OCI-M2 (cell line): ENCODE results near the gene LIN52.
A peak's percentile ranks its signal among the peaks of the same experiment; 100 is the strongest.

Source experiments
- DNase-seq: peaks from one replicate; lab custom pipeline; 2025; ENCODE audit not compliant: unreplicated experiment; lab: John Stamatoyannopoulos, UW

LIN52 gene

DNA sequence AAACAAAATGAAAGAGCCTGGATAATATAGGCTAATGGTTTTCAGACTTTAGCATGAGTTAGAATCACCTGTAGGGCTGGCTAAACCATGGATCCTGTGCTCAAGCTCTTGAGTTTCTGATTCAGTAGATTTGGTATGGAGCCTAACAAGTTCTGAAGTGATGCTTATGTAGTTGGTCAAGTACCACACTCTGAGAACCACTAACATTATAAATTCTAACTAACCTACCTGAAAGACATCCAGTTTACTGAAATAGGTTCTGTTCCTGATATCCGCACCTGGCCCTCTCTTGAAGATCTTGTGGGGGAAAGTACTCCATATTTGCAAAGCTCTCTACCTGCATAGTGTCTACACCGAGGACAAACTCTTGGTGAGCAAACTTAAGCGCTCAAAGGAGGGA, 95.1 kb downstream of the LIN52 start:
- DNase-seq: no peak

DNA sequence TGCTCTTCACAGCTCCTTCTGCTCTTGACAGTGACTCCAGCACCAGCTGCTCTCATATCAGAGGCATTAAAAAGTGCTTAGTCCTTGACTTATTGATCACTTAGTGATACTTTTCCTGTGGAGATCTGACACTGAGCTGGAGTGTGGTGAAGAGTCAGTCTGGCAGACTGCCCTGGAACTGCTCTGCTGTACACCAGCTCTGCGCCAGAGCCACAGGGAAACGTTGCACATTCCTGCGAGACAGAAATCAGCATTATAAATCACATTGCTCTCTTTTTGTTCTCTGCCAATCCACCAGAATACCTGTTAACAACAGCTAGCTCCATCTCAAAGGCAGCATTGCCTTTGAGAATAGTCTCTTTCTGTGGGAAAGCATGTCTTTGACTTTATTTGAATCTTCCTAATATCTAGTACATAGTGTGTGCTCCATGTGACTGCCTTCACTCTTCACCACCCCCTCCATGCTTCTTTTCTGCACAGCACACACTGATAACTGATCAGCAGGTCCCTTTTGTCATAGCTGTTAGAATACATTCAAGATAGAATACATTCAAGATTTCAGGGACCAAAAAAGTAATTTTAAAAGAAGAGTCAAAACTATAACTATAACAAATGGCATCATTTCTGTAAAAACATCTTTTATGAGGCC, 106.3 kb downstream of the LIN52 start:
- DNase-seq: no peak

DNA sequence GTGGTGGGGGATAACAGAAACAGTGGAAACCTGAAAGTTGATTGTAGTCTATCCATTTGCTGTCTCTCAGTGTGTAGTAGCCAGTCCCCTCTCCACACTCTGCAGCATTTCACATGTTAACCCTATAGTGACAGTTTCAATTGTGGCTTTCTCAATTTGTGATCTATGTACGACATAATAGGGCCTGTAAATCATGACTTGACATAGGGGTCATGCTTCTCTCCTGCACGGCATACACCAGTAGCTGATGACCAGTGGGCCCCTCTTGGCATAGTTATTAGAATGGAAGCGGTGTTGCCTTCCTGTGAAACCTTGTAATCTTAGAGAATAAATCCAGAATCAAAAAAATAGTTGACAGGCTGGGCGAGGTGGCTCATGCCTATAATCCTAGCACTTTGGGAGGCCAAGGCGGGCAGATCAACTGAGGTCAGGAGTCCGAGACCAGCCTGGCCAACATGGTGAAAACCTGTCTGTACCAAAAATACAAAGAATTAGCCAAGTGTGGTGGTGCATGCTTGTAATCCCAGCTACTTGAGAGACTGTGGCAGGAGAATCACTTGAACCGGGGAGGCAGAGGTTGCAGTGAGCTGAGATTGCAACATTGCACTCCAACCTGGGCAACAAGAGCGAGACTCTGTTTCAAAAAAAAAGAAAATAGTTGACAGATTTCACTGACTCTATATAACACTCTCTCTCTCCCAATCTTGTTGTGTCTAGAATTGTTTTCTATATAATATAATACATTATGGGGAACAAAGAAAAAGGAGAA, 109.9 kb downstream of the LIN52 start:
- no peak for DNase-seq

DNA sequence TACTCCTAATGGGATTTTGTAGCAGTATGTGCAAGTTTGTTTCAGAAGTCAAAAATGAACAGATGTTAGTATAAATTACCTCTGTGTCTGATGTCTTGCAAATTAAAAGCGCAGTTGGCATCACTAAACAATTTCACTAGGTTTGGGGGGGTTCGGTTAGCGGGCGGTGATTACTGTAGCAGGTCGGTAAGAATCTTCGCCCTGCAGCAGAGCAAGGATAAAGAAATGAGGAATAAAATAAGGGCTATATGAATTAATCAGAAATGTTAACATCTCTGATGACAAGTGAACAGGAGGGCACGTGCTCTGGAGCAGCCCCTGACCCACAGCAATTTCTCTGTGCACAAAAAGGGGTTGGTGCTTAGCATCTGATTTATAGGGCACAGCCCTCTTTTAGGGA, 110.9 kb downstream of the LIN52 start:
- no peak for DNase-seq

DNA sequence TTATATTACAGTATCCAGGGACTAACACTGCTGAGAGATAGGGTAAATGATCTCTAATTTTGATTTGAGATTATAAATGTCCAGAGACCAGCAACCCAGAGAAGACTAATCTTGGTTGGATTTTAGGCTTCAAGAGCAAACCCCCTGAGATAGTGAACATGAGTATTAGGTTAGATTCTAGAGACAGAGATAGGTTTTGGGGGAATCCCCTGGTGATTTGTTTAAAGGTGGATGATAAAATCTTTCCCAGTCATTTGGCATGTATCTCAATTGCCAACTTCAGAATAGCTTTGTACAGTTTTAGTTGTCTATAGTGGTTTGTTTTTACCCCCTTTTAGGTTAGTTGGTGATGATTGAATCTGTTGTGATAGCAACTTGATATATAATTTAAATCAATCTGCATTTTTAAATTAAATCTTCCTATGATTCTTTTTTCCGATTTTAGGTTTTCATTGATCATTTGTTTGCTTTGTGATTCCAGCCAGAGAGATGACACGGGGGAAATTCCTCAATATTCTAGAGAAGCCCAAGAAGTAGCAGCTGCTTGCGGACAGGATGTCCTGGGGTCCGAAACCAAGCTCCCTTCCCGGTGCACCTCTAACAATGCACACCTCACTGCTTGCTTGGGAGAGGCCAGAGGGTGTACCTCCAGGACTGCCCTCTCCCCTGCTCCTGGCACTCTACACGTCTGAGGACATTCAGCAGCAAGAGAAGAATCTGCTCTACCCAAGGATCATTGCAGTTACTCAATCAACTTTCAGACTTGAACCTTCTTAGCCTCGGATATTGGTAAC, 113.9 kb downstream of the LIN52 start:
- DNase-seq: no peak

DNA sequence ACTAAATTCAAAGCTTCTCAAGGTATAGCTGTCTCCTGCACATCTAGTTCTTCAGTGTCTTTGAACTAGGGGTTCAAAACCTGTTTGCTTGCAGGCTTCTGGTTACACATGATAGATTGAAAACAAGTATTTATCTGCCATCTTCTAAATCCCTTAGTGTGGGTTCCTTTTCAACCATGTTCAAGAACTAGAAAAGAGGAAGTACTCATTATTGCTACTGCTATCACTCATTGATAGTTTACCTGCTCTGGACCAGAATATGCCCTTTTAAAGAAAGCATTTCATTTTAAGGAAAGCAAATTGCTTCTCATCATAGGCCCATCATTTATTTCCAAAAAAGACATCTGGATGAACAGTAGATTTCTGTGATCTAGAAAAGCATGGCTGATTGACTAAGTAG, 117.4 kb downstream of the LIN52 start:
- no peak for DNase-seq

DNA sequence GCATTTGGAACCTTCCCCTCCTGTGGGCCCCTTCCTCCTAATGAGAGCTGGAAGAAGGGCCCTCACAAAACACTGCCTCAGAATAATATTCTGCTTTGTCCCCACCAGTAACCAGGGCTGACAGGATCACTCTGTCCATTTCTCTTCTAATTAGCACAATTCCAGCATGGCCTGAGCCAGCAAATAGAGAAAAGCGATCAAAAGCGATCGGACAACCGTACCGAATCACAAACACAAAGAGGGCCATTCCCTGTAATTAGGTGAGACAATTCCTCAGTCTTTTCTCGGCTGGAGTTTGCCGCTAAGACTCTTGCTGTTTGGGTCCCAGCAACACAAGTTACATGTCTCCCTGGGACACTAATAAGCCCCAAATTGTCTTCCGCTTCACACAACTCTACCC, 118.9 kb downstream of the LIN52 start:
- DNase-seq: no peak

DNA sequence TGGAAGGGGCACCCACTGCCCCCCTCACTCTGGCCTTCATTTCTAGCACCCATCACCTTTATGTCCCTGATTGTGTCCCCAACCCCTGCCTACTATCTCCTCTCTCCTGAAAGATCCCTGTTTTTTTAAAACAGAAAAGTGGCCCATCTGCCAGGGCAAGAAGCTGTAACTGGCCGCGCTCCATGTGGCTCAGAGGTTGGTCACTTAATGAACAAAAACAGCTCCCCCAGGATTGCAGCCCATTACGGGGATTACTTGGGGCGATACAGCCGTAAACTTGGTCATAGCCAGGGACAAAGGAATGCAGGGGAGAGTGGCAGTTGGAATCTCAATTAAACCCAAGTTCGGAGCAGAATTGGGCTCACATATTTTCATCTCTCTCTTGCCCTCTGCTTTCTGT, 119.7 kb downstream of the LIN52 start:
- DNase-seq: no peak

DNA sequence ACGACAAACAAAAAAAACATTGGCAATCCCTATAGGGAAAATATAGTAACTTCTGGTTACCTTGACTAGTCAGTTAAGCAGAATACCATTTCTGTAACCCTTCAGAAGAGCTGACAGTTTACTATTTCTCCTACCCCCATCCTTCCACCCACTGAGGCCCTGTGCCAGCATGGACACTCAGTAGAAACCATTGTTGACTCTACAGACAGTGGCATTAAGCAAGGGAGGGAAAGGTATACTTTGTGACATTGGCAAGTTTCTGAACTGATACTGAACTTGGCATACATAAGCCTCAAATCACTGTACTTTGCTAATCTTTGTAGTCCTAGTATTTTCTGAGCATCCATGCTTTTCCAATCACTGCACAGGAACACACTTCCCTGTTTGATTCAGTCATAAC, 121.1 kb downstream of the LIN52 start:
- no peak for DNase-seq

DNA sequence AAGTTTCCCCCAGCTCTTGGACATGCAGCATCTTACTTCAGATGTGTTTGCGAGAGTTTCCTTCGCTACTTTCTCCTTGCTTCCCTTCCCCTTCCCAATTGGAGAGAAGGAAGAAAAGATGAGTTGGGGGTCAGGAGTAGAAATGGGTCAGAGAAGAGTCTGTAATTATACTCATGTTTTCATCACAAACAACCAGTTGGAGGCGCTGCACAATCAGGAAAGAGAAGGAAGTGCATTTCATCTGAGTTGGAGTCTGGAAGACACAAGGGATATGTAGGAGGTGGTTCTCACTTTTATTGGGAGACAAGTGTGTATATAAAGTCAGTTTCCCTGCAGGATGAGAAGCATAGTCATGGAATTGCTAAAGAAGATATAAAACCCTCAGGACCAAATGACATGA, 123.2 kb downstream of the LIN52 start:
- no peak for DNase-seq

DNA sequence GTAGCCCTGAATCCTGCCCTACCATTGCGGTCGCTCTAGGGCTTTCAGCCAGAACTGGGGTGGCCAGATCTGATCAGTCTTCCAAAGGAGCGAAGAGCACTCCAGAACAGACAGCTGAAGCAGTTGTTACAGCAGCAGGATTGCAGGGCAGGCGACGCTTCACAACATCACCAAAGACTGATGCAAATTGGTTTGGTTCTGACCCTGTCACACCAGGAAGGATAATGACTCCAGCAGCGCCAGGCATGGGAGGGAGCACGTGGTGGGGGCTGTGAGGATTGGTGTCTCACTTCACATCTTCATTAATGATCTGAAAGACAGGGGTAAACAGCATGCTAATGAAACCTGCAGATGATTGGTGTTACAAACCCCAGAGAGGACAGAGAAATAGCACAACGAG, 123.9 kb downstream of the LIN52 start:
- DNase-seq: no peak

DNA sequence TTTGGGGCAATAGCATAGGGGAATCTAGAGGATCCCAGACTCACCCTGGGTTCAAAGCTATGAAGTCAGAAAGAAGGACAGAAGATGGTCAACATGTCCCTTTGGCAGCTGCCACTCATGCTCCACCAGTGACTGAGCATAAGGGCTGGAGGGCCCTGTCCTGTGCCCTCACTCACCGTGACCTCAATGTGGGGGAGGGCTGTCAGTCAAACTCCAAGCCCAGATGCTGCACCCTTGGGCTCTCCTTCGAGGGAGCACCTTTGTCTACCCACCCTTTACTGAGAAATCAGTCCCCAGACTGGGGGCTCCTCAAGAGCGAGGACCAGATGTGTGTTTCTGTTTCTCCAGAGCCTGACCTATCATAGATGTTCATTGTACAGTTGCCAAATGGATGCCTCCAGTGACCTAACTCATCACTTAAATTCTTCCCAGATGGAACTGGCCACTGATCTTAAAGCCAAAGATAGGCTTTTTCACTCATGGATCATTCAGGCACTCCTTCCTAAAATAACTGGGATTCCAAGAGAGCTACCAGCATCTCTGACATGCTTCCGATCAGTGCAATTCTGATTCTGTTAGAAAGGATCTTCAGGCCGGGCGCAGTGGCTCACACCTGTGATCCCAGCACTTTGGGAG, 127.3 kb downstream of the LIN52 start:
- no peak for DNase-seq

DNA sequence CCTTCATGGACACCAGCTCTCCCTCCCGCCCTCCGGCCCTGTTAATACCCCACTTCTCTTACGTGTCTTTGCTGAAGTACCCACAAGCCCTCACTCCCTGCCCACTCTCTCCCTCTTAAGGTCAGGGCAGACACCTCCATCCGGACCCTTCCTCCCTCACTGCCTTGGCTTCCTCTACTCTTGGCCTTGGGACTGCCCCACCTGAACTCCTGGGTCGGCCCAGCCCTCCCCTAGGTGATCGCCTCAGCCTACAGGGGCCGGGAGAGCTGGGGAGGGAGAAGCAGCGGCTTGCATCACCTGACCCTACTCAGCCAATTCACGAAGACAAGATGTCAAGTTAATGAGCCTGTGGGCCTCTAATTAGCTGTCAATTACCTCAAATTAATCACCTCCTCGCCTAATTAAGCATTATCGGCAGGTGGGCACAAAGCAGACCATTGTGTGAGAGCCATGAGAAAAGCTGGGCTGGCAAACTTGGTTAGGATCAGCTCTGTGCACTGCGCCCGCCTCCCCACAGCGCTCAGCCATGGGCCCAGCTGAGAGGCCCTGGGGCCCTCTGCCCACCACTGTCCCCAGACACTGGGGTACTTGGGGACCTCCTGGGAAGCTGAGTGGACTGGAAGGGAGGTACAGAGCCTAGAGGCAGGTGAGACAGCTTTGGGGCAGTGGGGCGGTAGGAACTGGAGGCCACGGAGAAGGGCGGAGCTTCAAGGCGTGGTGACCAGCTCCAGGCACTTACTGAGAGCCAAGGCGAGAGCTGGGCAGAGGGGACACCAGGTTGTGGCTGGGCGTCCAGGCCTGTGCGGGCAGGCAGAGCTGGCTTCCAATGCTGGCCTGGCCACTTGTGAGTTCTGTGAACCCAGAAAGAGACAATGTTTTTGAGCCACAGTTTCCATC, 129.4 kb downstream of the LIN52 start:
- DNase-seq: no peak

DNA sequence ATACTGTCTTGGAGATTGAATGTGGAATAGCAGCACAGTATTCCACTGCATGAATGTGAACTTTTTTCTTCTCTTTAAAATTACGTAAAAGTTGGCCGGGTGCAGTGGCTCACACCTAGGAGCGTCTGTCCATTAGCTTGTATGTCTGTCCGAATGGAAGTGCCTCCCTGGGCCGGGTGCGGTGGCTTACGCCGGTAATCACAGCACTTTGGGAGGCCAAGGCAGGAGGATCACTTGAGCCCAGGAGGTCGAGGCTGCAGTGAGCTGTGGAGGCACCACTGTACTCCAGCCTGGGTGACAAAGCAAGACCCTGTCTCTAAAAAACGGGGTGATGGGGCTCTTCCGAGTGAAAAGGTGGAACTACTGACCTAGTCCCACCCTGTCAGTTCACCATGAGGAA, 131.9 kb downstream of the LIN52 start:
- DNase-seq: no peak

DNA sequence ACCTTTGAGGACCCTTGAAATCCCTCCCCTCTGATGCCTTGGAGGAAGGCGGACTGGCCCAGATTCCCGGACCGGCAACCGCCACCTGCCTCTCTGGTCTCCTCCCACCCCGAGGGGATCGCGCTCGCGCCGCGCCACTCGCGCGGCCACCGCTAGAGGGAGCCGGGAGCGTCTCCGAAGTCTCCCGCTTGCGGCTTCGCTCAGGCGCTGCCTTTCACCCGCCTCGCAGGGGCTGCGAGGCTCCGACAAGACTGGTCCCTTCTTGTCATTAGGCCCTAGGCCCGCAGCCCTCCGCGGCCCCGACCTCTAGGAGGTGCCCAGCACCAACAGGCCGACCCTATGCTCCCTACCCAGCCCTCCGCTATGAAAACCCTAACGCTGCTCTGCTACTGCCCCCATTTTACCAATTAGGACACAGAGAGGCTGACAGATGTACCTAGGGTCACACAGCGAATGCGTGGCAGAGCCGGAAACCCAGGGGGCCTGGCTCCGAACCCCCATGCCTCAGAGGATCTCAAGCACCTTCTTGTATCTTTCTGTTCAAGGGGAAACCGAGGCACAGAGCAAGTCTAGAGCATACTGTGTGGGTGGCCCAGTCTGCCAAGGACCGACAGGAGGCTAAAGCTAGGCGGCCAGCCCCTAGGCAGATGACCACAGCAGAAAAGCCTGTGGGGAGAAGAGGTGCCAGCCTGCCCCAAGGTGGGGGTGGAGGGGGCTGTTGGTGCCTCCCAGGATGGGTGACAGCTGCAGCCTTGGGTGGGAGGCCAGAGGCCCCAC, 133.1 kb downstream of the LIN52 start:
- DNase-seq: peak; percentile 37

DNA sequence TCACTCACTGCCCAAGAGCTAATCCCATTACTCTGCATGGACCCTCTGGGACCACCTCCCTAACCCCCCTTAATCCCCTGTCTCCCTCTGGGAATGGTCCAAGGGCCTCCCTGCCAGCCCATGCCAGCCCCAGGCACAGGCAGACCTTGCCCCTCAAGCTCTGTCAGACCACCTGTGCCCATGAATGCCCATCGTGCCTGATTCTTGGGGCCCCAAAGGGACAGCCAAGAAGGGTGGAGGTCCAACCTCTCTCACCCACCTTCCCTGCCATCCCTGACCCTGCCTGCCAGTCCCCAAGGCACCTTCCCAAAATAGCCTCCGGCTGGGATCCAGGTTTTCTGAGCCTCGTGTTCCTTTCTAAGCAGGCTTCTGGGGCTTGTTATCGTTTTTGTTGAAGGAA, 133.7 kb downstream of the LIN52 start:
- no peak for DNase-seq

DNA sequence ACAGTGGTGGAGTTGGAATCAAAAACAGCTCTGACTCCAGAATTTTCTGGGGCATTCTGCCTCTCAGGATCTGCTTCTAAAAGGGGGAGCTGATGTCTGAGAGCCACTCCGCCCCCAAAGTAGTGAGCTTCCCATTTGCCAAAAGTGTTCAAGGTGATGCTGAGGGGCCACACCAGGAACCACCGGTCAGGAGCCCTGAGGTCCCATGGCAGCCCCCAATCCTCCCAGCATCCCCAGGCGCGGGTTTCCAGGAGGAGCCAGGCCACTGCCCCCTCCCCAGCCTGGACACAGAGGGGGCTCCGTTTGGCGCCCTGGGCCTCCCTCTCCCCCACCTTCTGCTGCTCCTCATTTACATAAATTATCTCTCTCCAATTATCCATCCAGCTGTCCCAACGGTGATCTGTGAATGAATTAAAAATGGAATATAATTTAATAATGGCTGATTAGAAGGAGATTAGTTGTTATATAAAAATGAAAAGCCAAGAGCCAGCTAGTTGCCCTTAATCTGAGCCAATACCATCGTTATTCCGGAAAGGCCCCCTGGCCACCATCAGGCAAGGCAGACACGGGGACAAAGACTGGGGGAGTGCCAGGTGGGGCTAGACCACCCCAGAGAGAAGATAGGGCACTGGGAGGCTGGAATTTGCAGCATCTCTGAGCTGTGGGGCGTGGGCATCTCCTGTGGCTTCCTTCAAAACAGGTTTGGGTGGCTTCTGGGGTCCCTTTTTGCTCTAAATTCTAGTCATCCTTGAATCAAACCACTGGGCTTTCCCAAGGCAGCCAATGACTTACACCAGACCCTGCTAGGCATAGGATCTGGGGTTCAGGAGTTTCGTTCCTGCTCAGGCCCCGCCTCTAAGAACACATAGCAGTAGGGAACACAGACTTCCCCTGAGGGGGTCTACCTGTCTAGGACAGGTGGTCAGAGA, 134.8 kb downstream of the LIN52 start:
- DNase-seq: no peak

DNA sequence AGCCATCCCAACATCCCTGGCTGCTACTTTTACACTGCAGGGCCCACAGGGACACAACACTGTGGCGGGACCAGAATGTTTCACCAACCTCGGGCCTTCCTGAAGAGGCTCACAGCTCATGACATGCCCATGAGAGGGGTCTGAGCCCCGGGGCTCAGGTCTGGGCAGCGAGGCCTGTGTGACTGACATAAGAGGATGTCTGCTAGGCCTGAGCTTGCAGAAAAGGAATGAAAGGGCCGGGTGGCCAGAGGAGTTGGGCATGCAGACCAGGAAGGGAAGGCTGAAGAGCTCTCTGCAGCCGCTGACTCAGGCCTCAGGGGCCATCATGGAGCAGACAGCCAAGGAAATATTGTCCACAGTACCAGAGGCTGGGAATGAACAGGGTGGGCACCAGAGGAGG, 136.2 kb downstream of the LIN52 start:
- DNase-seq: no peak

DNA sequence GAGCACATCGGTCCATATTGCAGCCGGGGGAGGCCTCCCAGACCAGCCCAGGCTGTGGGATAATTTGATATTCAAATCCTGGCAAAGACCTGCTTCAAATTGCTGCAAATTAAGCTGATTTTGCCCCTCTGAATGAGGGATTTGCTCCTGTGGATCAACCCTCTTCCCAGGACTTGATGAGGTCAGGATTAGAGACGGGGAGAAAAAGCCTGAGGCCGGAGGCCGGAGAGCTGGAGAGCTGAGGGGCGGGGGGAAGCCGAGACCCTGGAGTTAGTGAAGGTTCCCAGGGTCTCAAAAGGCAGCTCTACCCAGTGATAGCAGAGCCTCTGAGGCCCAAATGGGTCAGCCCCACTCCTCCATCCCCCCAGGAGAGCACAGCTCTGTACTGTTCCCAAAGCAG, 137.0 kb downstream of the LIN52 start:
- no peak for DNase-seq
